ENCODE results near the gene ITK. TPM values are rescaled to one million over a fixed set of nuclear protein-coding genes. Genes with fewer than 3 reads are reported as not detected.

The ITK gene
- total and polyA plus RNA-seq, 2 of the 8 experiments (the other 6 are each of a cell fraction or from before 2014, with no cell fraction given), result 0.05 TPM; not detected in 1

- no peak overlapping the region for H2AFZ ChIP-seq (ENCODE audit: low read length)
- no peak overlapping the region for H2BK120ac ChIP-seq (replicated peaks; ENCODE audit: low read depth, low read length)
- H3K4me3 ChIP-seq (ENCODE audit: extremely low read depth in 1 of 4, insufficient read depth in 2 of 4, low read depth in 3 of 4, low read length in 4 of 4), result no peak overlapping the region
- no peak overlapping the region for H2BK20ac ChIP-seq (ENCODE audit: low read length)
- no peak overlapping the region for H3K4me2 ChIP-seq (ENCODE audit: insufficient read depth in 1 of 2, low read depth in 2 of 2, low read length in 2 of 2)
- FAIRE-seq (no peak), DNase-seq (ENCODE audit: low read depth in 1 of 2, low spot score in 2 of 2) (no peak)
- H3K27ac ChIP-seq (ENCODE audit: low read depth, low read length), result no peak overlapping the region
- 93% methylated on average over 10 of the region's 10 CpGs; no CpG with 5 or more reads in 1 of the 2 experiments for WGBS, 2 experiments (ENCODE audit: extremely low coverage in 1 of 2, insufficient coverage in 1 of 2, insufficient read length in 1 of 2, insufficient replicate concordance in 2 of 2, low coverage in 1 of 2, low lambda C conversion rate in 2 of 2, missing lambda C conversion rate in 1 of 2)
- H4K20me1 ChIP-seq (replicated peaks in 1 of 2; ENCODE audit: control insufficient read depth in 1 of 2, insufficient read depth in 2 of 2, low read length in 2 of 2), result peaks cover 5 to 7% of the 10 kb centered on the region in 2 experiments
- H3K9ac ChIP-seq (replicated peaks in 1 of 4; ENCODE audit: extremely low read depth in 1 of 4, low read depth in 3 of 4, low read length in 3 of 4), result no peak overlapping the region
- POLR2A ChIA-PET (ENCODE audit: partially characterized antibody), result interaction anchor here (0.6 kb wide), 1 partner anchor 19 kb away, joined by 3 read pairs; the partner anchor contains the start of gene CYFIP2
- H4K5ac ChIP-seq (ENCODE audit: insufficient read length, low read depth, low read length), result no peak overlapping the region
- H3K79me1 ChIP-seq (ENCODE audit: low read depth, low read length), result no peaks in the 10 kb centered on the region; the same call in 1 of the 2 replicates
- no peak overlapping the region for H4K8ac ChIP-seq (ENCODE audit: extremely low read depth, insufficient read depth, low read length)
- H3K18ac ChIP-seq (ENCODE audit: extremely low read depth, low read length), result no peak overlapping the region
- peaks cover 3 to 18% (median 10%) of the 10 kb centered on the region in 4 experiments; a peak in 6 of 8 replicates for H3K36me3 ChIP-seq (ENCODE audit: control insufficient read depth in 2 of 4, insufficient read depth in 4 of 4, low read length in 3 of 4)
- no peak overlapping the region for H2BK12ac ChIP-seq (ENCODE audit: low read depth, low read length)
- no peak overlapping the region for H2AK5ac ChIP-seq (ENCODE audit: low read depth, low read length)
- H3K79me2 ChIP-seq (ENCODE audit: control insufficient read depth in 1 of 2, insufficient read depth in 2 of 2, low read length in 2 of 2), result peaks cover 3 to 30% of the 10 kb centered on the region in 2 experiments; a peak in 3 of 4 replicates
- H3K4ac ChIP-seq (replicated peaks; ENCODE audit: insufficient read length, low read depth, low read length), result no peak overlapping the region
- CTCF ChIA-PET (ENCODE audit: partially characterized antibody), result interaction anchor here (0.5 to 5.0 kb wide), 5 partner anchors 9 to 42 kb away, joined by 3 to 25 read pairs (median 3); no protein-coding TSS in a partner anchor
- no peak overlapping the region for H2BK15ac ChIP-seq (ENCODE audit: low read length)
- no peak overlapping the region for H4K91ac ChIP-seq (replicated peaks; ENCODE audit: insufficient read length, low read length)
- H3K23me2 ChIP-seq (ENCODE audit: low read depth, low read length), result no peaks in the 10 kb centered on the region
- no peaks in the 10 kb centered on the region for H3K27me3 ChIP-seq (replicated peaks in 1 of 4; ENCODE audit: control insufficient read depth in 3 of 4, extremely low read depth in 1 of 4, insufficient read depth in 3 of 4, low read length in 3 of 4)
- no peak overlapping the region for H2BK5ac ChIP-seq (ENCODE audit: low read depth, low read length)
- no peak overlapping the region for H3K14ac ChIP-seq (ENCODE audit: insufficient read length)
- H3K56ac ChIP-seq (replicated peaks; ENCODE audit: insufficient read length, low read depth, low read length), result no peak overlapping the region
- H3K23ac ChIP-seq (ENCODE audit: insufficient read length), result no peak overlapping the region
- no peaks in the 10 kb centered on the region for H3K9me3 ChIP-seq (ENCODE audit: insufficient read depth in 2 of 2, low read depth in 1 of 2, low read length in 1 of 2)
- no peaks in the 10 kb centered on the region; a peak in 3 of 7 replicates for H3K4me1 ChIP-seq (replicated peaks in 1 of 4; ENCODE audit: control insufficient read depth in 3 of 4, insufficient read depth in 4 of 4, low read length in 3 of 4)
- TF ChIP-seq MAFK (IDR thresholded peaks at IDR 0.05; ENCODE audit: low read depth, low read length) (no peak), SRF (IDR thresholded peaks at IDR 0.05; ENCODE audit: low read depth, low read length) (no peak), POLR2AphosphoS5 (IDR thresholded peaks at IDR 0.05; ENCODE audit: low read depth, low read length) (no peak), BCL11A (IDR thresholded peaks at IDR 0.05; ENCODE audit: low read depth in 2 of 2, low read length in 2 of 2) (no peak), JUN (IDR thresholded peaks at IDR 0.05; ENCODE audit: low read depth, low read length) (no peak), RNF2 (IDR thresholded peaks at IDR 0.05; ENCODE audit: borderline replicate concordance, low read depth, low read length, missing control alignments, poor library complexity, severe bottlenecking) (no peak), TAF1 (IDR thresholded peaks at IDR 0.05; ENCODE audit: low read depth, low read length) (no peak), CHD2 (IDR thresholded peaks at IDR 0.05; ENCODE audit: low read length) (no peak), MAX (IDR thresholded peaks at IDR 0.05) (no peak), SP1 (IDR thresholded peaks at IDR 0.05; ENCODE audit: low read depth, low read length) (no peak), EP300 (IDR thresholded peaks at IDR 0.05; ENCODE audit: borderline replicate concordance in 1 of 2, low read depth in 2 of 2, low read length in 2 of 2) (no peak), GABPA (IDR thresholded peaks at IDR 0.05; ENCODE audit: borderline replicate concordance, insufficient read depth, low read length) (no peak)
Observed at GRCh38 chr5:157285310-157286035, 104.8 kb downstream of the ITK start.

Measured in H1 (cell line).